H1 (cell line): Measurements from ENCODE around the gene FDPS. TPM values are rescaled to one million over a fixed set of nuclear protein-coding genes. Genes with fewer than 3 reads are reported as not detected.

Source experiments
- CTCF ChIA-PET: fragments of 300-600 bp; sonication (Branson Sonifier 250); formaldehyde crosslinking; loops from one replicate; lab custom pipeline; 2021; ENCODE audit not compliant: partially characterized antibody; lab: Charles Lee
- POLR2A ChIA-PET: fragments of 300-600 bp; sonication (Branson Sonifier 250); formaldehyde crosslinking; loops from one replicate; lab custom pipeline; 2021; ENCODE audit warnings: inconsistent platforms; ENCODE audit not compliant: partially characterized antibody; lab: Charles Lee
- DNase-seq, 2 experiments: peaks; one replicate each; pipeline versions ENCODE4 v3.0.0 to v3.0.0-alpha.2; 2010 to 2022; ENCODE audit warnings: low spot score in 2 of 2, low read depth in 1 of 2, mixed read lengths in 1 of 2
- FAIRE-seq: peaks from 2 replicates; lab custom pipeline; 2011; peaks lifted over from hg19 to GRCh38; lab: Jason Lieb, UNC
- H2AFZ ChIP-seq: 2 replicates; pipeline ENCODE4 v1.8.1; 2012; ENCODE audit warnings: low read length, inconsistent platforms
- H2AK5ac ChIP-seq: 2 replicates; pipeline ENCODE4 v1.6.1; 2013; ENCODE audit warnings: low read depth, low read length
- H2BK120ac ChIP-seq: replicated peaks from 2 replicates; pipeline ENCODE3; 2013; ENCODE audit warnings: low read depth, low read length, inconsistent platforms
- H2BK12ac ChIP-seq: 2 replicates; pipeline ENCODE4 v1.6.1; 2013; ENCODE audit warnings: low read depth, low read length
- H2BK15ac ChIP-seq: 2 replicates; pipeline ENCODE4 v1.6.1; 2013; ENCODE audit warnings: low read length
- H2BK20ac ChIP-seq: 2 replicates; pipeline ENCODE4 v1.6.1; 2013; ENCODE audit warnings: low read length
- H2BK5ac ChIP-seq: 2 replicates; pipeline ENCODE4 v1.6.1; 2013; ENCODE audit warnings: low read depth, low read length
- H3K14ac ChIP-seq: 2 replicates; pipeline ENCODE4 v1.6.1; 2013; ENCODE audit warnings: inconsistent platforms; ENCODE audit not compliant: insufficient read length
- H3K18ac ChIP-seq: 2 replicates; pipeline ENCODE4 v1.6.1; 2013; ENCODE audit warnings: low read length; ENCODE audit errors: extremely low read depth
- H3K23ac ChIP-seq: 2 replicates; pipeline ENCODE4 v1.6.1; 2013; ENCODE audit warnings: inconsistent platforms; ENCODE audit not compliant: insufficient read length
- H3K23me2 ChIP-seq: 2 replicates; pipeline ENCODE4 v1.6.1; 2013; ENCODE audit warnings: low read depth, low read length
- H3K27ac ChIP-seq: 2 replicates; pipeline ENCODE4 v1.6.1; 2011; ENCODE audit warnings: low read depth, low read length, inconsistent platforms
- H3K27me3 ChIP-seq, 4 experiments: replicated peaks in 1 of 4; 1 replicate in 1 of 4; 2 replicates in 3 of 4; pipeline versions ENCODE4 v1.6.1 to v1.8.1; 2011 to 2013; ENCODE audit warnings: low read length in 3 of 4, mild to moderate bottlenecking in 3 of 4, inconsistent platforms in 2 of 4, mixed read lengths in 2 of 4, moderate library complexity in 1 of 4; ENCODE audit not compliant: control insufficient read depth in 3 of 4, insufficient read depth in 3 of 4; ENCODE audit errors: extremely low read depth in 1 of 4
- H3K36me3 ChIP-seq, 4 experiments: 2 replicates each; pipeline versions ENCODE4 v1.6.1 to v1.8.1; 2011 to 2013; ENCODE audit warnings: mild to moderate bottlenecking in 4 of 4, low read length in 3 of 4, moderate library complexity in 2 of 4, control low read depth in 1 of 4, inconsistent platforms in 1 of 4; ENCODE audit not compliant: insufficient read depth in 4 of 4, control insufficient read depth in 2 of 4
- H3K4ac ChIP-seq: replicated peaks from 2 replicates; pipeline ENCODE3; 2013; ENCODE audit warnings: low read length, low read depth, mixed read lengths, inconsistent platforms; ENCODE audit not compliant: insufficient read length
- H3K4me1 ChIP-seq, 4 experiments: replicated peaks in 1 of 4; 1 replicate in 1 of 4; 2 replicates in 3 of 4; pipeline versions ENCODE4 v1.6.1 to v1.8.1; 2011 to 2013; ENCODE audit warnings: low read length in 3 of 4, inconsistent platforms in 2 of 4, mixed read lengths in 1 of 4; ENCODE audit not compliant: insufficient read depth in 4 of 4, control insufficient read depth in 3 of 4
- H3K4me2 ChIP-seq, 2 experiments: 2 replicates each; pipeline versions ENCODE4 v1.6.1 to v1.8.1; 2011 to 2013; ENCODE audit warnings: low read depth in 2 of 2, low read length in 2 of 2, control low read depth in 1 of 2, inconsistent platforms in 1 of 2, mild to moderate bottlenecking in 1 of 2; ENCODE audit not compliant: insufficient read depth in 1 of 2
- H3K4me3 ChIP-seq, 4 experiments: fragments of 200-600, 300-600 bp in 1 of 4; sonication (generic), shearing (Covaris generic), sonication (Bioruptor Twin) in 1 of 4; 2 replicates each; pipeline versions ENCODE4 v1.5.1 to v1.8.1; 2011 to 2016; ENCODE audit warnings: low read length in 4 of 4, low read depth in 3 of 4, control low read depth in 2 of 4, inconsistent platforms in 2 of 4, mild to moderate bottlenecking in 2 of 4, mixed read lengths in 1 of 4, moderate library complexity in 1 of 4; ENCODE audit not compliant: insufficient read depth in 2 of 4; ENCODE audit errors: extremely low read depth in 1 of 4
- H3K56ac ChIP-seq: replicated peaks from 2 replicates; pipeline ENCODE3; 2013; ENCODE audit warnings: low read depth, mild to moderate bottlenecking, mixed read lengths, low read length, inconsistent platforms; ENCODE audit not compliant: insufficient read length
- H3K79me1 ChIP-seq: 2 replicates; pipeline ENCODE4 v1.6.1; 2013; ENCODE audit warnings: low read depth, low read length, control low read depth
- H3K79me2 ChIP-seq, 2 experiments: 2 replicates each; pipeline versions ENCODE4 v1.6.1 to v1.8.1; 2012 to 2013; ENCODE audit warnings: low read length in 2 of 2, mild to moderate bottlenecking in 2 of 2, inconsistent platforms in 1 of 2; ENCODE audit not compliant: insufficient read depth in 2 of 2, control insufficient read depth in 1 of 2
- H3K9ac ChIP-seq, 4 experiments: replicated peaks in 1 of 4; 1 replicate in 1 of 4; 2 replicates in 3 of 4; pipeline versions ENCODE4 v1.6.1 to v1.8.1; 2011 to 2013; ENCODE audit warnings: low read depth in 3 of 4, low read length in 3 of 4, control low read depth in 2 of 4, mild to moderate bottlenecking in 2 of 4, moderate library complexity in 2 of 4, inconsistent platforms in 1 of 4; ENCODE audit errors: extremely low read depth in 1 of 4
- H3K9me3 ChIP-seq, 2 experiments: 2 replicates each; pipeline versions ENCODE4 v1.6.1 to v1.8.1; 2012 to 2013; ENCODE audit warnings: mild to moderate bottlenecking in 2 of 2, moderate library complexity in 2 of 2, control low read depth in 1 of 2, inconsistent platforms in 1 of 2, low read depth in 1 of 2, low read length in 1 of 2, mixed read lengths in 1 of 2; ENCODE audit not compliant: insufficient read depth in 2 of 2
- H4K20me1 ChIP-seq, 2 experiments: replicated peaks in 1 of 2; 2 replicates each; pipeline versions ENCODE3 to v1.8.1; 2011 to 2013; ENCODE audit warnings: inconsistent platforms in 2 of 2, low read length in 2 of 2, mild to moderate bottlenecking in 1 of 2; ENCODE audit not compliant: insufficient read depth in 2 of 2, control insufficient read depth in 1 of 2
- H4K5ac ChIP-seq: 2 replicates; pipeline ENCODE4 v1.6.1; 2013; ENCODE audit warnings: low read length, low read depth, mixed read lengths, inconsistent platforms; ENCODE audit not compliant: insufficient read length
- H4K8ac ChIP-seq: 2 replicates; pipeline ENCODE4 v1.8.0; 2013; ENCODE audit warnings: mild to moderate bottlenecking, moderate library complexity, low read length, inconsistent platforms; ENCODE audit not compliant: insufficient read depth; ENCODE audit errors: extremely low read depth
- H4K91ac ChIP-seq: replicated peaks from 2 replicates; pipeline ENCODE3; 2013; ENCODE audit warnings: low read length, mixed read lengths, inconsistent platforms; ENCODE audit not compliant: insufficient read length
- ASH2L ChIP-seq: fragments of 200-600, 300-600 bp; sonication (generic); IDR thresholded peaks from one replicate; pipeline ENCODE4 v1.7.1; 2017; ENCODE audit warnings: low read length
- BACH1 ChIP-seq: IDR thresholded peaks from 2 replicates; pipeline ENCODE4 v1.6.1; 2012; ENCODE audit warnings: low read length, improper control_type of control experiment
- CREB1 ChIP-seq: IDR thresholded peaks from 2 replicates; pipeline ENCODE4 v1.6.1; 2012; ENCODE audit warnings: inconsistent platforms
- GABPA ChIP-seq: IDR thresholded peaks from 2 replicates; pipeline ENCODE4 v1.6.1; 2011; ENCODE audit warnings: mild to moderate bottlenecking, low read length, moderate library complexity, borderline replicate concordance; ENCODE audit not compliant: insufficient read depth
- HDAC2 ChIP-seq, 2 experiments: fragments of 300-600 bp in 1 of 2; sonication (generic) in 1 of 2; IDR thresholded peaks; 2 replicates each; pipeline ENCODE4 v1.6.1; 2011 to 2012; ENCODE audit warnings: low read depth in 2 of 2, low read length in 2 of 2, mild to moderate bottlenecking in 2 of 2, moderate library complexity in 2 of 2, borderline replicate concordance in 1 of 2, inconsistent platforms in 1 of 2
- HDAC6 ChIP-seq: IDR thresholded peaks from one replicate; pipeline ENCODE4 v1.7.1; 2012; ENCODE audit warnings: low read depth, mild to moderate bottlenecking, inconsistent platforms, low read length, moderate library complexity
- JUND ChIP-seq: IDR thresholded peaks from 2 replicates; pipeline ENCODE4 v1.6.1; 2011; ENCODE audit warnings: mild to moderate bottlenecking, improper control_type of control experiment, low read length
- POLR2AphosphoS5 ChIP-seq: IDR thresholded peaks from 2 replicates; pipeline ENCODE4 v1.6.1; 2011; ENCODE audit warnings: low read depth, low read length
- RBBP5 ChIP-seq: IDR thresholded peaks from 2 replicates; pipeline ENCODE4 v1.7.1; 2012; ENCODE audit warnings: low read depth, mild to moderate bottlenecking, inconsistent platforms, low read length, moderate library complexity, borderline replicate concordance
- SIRT6 ChIP-seq: IDR thresholded peaks from one replicate; pipeline ENCODE4 v1.7.1; 2012; ENCODE audit warnings: low read length, inconsistent platforms
- TAF1 ChIP-seq: IDR thresholded peaks from 2 replicates; pipeline ENCODE4 v1.6.1; 2011; ENCODE audit warnings: mild to moderate bottlenecking, low read depth, low read length
- TCF12 ChIP-seq: IDR thresholded peaks from 2 replicates; pipeline ENCODE4 v1.6.1; 2011; ENCODE audit warnings: low read depth, mild to moderate bottlenecking, low read length
- USF2 ChIP-seq: IDR thresholded peaks from 2 replicates; pipeline ENCODE4 v1.6.1; 2011; ENCODE audit warnings: low read length, improper control_type of control experiment
- WGBS, 2 experiments: shearing (Covaris generic) in 1 of 2; methylation state at CpG; one replicate each; pipeline versions ENCODE4 v1.1.6 to v1.1.7; 2013 to 2015; ENCODE audit warnings: low lambda C conversion rate in 2 of 2, mixed read lengths in 2 of 2, inconsistent platforms in 1 of 2, low coverage in 1 of 2, missing lambda C conversion rate in 1 of 2; ENCODE audit not compliant: insufficient replicate concordance in 2 of 2, insufficient coverage in 1 of 2, insufficient read length in 1 of 2; ENCODE audit errors: extremely low coverage in 1 of 2, missing lambda C conversion rate in 1 of 2; 5-methylcytosine and 5-hydroxymethylcytosine counted together
- polyA plus RNA-seq, 7 experiments: library from polyadenylated mRNA; depleted of rRNA in 3 of 7; stranded (reverse) in 5 of 7; unstranded in 2 of 7; fragments of >200 nt in 5 of 7; fragments of 200-250 nt in 2 of 7; gene quantifications; 1 replicate in 5 of 7; 2 replicates in 1 of 7; 4 replicates in 1 of 7; pipeline versions ENCODE4 v1.2.1 to v1.2.3, GENCODE V29; 2011 to 2013; ENCODE audit warnings: missing spikeins in 2 of 7, mixed read lengths in 2 of 7
- total RNA-seq: library from RNA; stranded (reverse); fragmentation: NEBNext Ultra II Directional; extraction: Animal tissue kit (Norgen Biotek cat#: 25700); gene quantifications from 2 replicates; pipeline ENCODE4 v1.2.1, GENCODE V29; 2021

Gene FDPS
- total and polyA plus RNA-seq, 2 of the 8 experiments (the other 6 are each of a cell fraction or from before 2014, with no cell fraction given): 267 to 368 TPM

GRCh38 chr1:155293086-155293749, 15.4 kb upstream of the FDPS start:
- no peaks in the 10 kb centered on the region for H3K9me3 ChIP-seq
- H3K36me3 ChIP-seq: no peaks in the 10 kb centered on the region
- H3K23me2 ChIP-seq: peaks cover 5% of the 10 kb centered on the region; the same call in 1 of the 2 replicates
- H4K5ac ChIP-seq: no peak overlapping the region
- peaks cover 0 to 23% (median 14%) of the 10 kb centered on the region in 4 experiments; a peak in 5 of 7 replicates for H3K27me3 ChIP-seq
- H3K18ac ChIP-seq: no peak overlapping the region
- DNase-seq: no peak
- no peaks in the 10 kb centered on the region for H3K79me2 ChIP-seq
- no peak overlapping the region for H4K91ac ChIP-seq
- no peak overlapping the region for H2AK5ac ChIP-seq
- no peak overlapping the region for H3K9ac ChIP-seq
- H2BK12ac ChIP-seq: no peak overlapping the region
- no peak overlapping the region for H2BK120ac ChIP-seq
- no peak overlapping the region for H2BK5ac ChIP-seq
- no peak overlapping the region for H3K4me3 ChIP-seq
- H4K8ac ChIP-seq: no peak overlapping the region
- no peak overlapping the region for H3K4me2 ChIP-seq
- no peaks in the 10 kb centered on the region for H4K20me1 ChIP-seq
- no peak overlapping the region for H2AFZ ChIP-seq
- H2BK15ac ChIP-seq: 0 out of 2 replicates have a peak overlapping the region, but pooled peaks have one; percentile 3
- ChIA-PET CTCF (interaction anchor here (0.6 to 6.3 kb wide), 9 partner anchors 14 to 53 kb away, joined by 3 to 37 read pairs (median 5); partner anchors contain the start of gene FDPS), POLR2A (interaction anchor here (1.5 to 3.0 kb wide), 6 partner anchors 11 to 43 kb away, joined by 4 to 10 read pairs (median 8); partner anchors contain the start of gene CLK2)
- no peak overlapping the region for H3K4ac ChIP-seq
- H3K14ac ChIP-seq: no peak overlapping the region
- WGBS, 2 experiments: 94% methylated on average over 17 of the region's 17 CpGs; no CpG with 5 or more reads in 1 of the 2 experiments
- H3K27ac ChIP-seq: no peak overlapping the region
- H3K23ac ChIP-seq: no peak overlapping the region
- H2BK20ac ChIP-seq: no peak overlapping the region
- no peaks in the 10 kb centered on the region for H3K79me1 ChIP-seq
- no peak for FAIRE-seq
- H3K56ac ChIP-seq: no peak overlapping the region
- peaks cover 3 to 23% (median 10%) of the 10 kb centered on the region in 4 experiments; a peak in 6 of 7 replicates for H3K4me1 ChIP-seq
- TF ChIP-seq ASH2L (no peak), BACH1 (no peak), TAF1 (no peak), GABPA (no peak), HDAC6 (no peak), TCF12 (no peak), SIRT6 (no peak), USF2 (no peak), HDAC2 (IDR thresholded peaks at IDR 0.05; ENCODE audit: borderline replicate concordance in 1 of 2, low read depth in 2 of 2, low read length in 2 of 2) (no peak), CREB1 (no peak), JUND (no peak), POLR2AphosphoS5 (no peak), RBBP5 (no peak)
